Measurements from ENCODE around the gene DAB2IP. TPM values are rescaled to one million over a fixed set of nuclear protein-coding genes. Genes with fewer than 3 reads are reported as not detected.

Gene DAB2IP
- polyA plus RNA-seq, 1 donor from 2014 or later: not detected

- no peaks in the 10 kb centered on the region for H3K9me3 Mint-ChIP-seq
- H3K27ac Mint-ChIP-seq: no peak overlapping the region
- H3K27me3 Mint-ChIP-seq: no peaks in the 10 kb centered on the region
- H3K36me3 Mint-ChIP-seq: no peaks in the 10 kb centered on the region
- H3K4me1 Mint-ChIP-seq: no peaks in the 10 kb centered on the region
- no peak overlapping the region for H3K4me3 Mint-ChIP-seq
Observed at GRCh38 chr9:121811140-121811539, 159.7 kb downstream of the DAB2IP start.

DNA sequence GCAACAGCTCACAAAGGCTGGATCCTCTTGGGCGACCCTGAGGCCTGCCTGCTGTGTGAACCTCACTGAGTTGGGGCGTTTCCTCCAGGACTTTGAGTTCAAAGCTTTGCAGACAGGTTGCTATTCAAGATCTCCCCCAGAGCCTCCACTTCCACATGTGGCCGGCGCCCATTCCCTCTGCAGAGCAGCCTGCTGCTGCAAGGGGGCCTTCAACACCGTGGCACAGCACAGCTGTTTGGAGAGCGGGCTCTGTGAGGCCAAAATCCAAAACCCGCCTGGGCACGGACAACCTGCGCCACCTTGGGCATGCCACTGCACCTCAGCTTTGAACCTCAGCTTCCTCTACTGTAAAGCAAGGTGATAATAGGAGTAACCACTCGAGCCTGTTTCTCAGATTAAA is 160.3 kb downstream of the DAB2IP start:
- peaks cover 1% of the 10 kb centered on the region for H3K27me3 Mint-ChIP-seq

GRCh38 chr9:121812159-121812735 is 160.8 kb downstream of the DAB2IP start:
- H3K9me3 Mint-ChIP-seq: no peaks in the 10 kb centered on the region
- no peaks in the 10 kb centered on the region for H3K36me3 Mint-ChIP-seq
- no peaks in the 10 kb centered on the region for H3K4me1 Mint-ChIP-seq
- no peak overlapping the region for H3K4me3 Mint-ChIP-seq
- H3K27me3 Mint-ChIP-seq: peaks cover 1% of the 10 kb centered on the region
- H3K27ac Mint-ChIP-seq: no peak overlapping the region

More for the DNA sequence above, 160.3 kb downstream of the DAB2IP start:
- Mint-ChIP-seq H3K4me3 (no peak overlapping the region), H3K36me3 (no peaks in the 10 kb centered on the region), H3K27ac (no peak overlapping the region), H3K9me3 (no peaks in the 10 kb centered on the region), H3K4me1 (no peaks in the 10 kb centered on the region)

DNA sequence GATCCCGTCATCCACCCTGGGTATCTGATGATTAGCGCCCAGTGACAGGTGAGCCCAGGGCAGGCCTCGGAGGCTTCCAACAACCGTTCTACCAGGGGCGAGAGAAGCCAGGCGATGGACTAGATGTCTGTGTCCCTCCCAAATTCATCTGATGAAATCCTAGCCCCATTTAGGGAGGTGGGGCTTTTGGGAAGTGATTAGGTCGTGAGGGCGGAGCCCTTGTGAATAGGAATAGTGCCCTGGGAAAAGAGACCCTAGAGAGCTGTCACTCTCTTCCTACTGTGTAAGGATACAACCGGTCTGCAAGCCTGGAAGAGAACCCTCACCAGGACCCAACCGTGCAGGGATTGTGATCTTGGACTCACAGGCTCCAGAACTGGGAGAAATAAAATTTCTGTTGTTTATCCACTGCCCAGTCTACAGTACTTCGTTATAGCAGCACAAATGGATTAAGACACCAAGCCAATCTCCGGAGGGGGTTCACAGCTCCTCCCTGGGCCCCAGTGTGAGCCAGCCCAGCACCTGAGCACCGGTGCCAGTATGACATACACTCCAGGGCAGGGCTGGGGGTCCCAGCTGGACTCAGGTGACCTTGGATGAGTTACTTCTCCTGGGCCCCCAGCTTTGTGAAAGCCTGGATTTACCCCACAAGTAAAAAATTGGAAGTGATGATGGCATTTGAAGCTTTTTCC is 162.2 kb downstream of the DAB2IP start:
- H3K27me3 Mint-ChIP-seq: peaks cover 1% of the 10 kb centered on the region
- no peaks in the 10 kb centered on the region for H3K36me3 Mint-ChIP-seq
- H3K4me3 Mint-ChIP-seq: no peak overlapping the region
- H3K4me1 Mint-ChIP-seq: no peaks in the 10 kb centered on the region
- H3K27ac Mint-ChIP-seq: no peak overlapping the region
- H3K9me3 Mint-ChIP-seq: no peaks in the 10 kb centered on the region

- peaks cover 1% of the 10 kb centered on the region for H3K27me3 Mint-ChIP-seq
- H3K4me1 Mint-ChIP-seq: no peaks in the 10 kb centered on the region
- no peak overlapping the region for H3K27ac Mint-ChIP-seq
- H3K4me3 Mint-ChIP-seq: no peak overlapping the region
- no peaks in the 10 kb centered on the region for H3K9me3 Mint-ChIP-seq
- H3K36me3 Mint-ChIP-seq: no peaks in the 10 kb centered on the region
Observed at GRCh38 chr9:121814594-121814993, 163.2 kb downstream of the DAB2IP start.

GRCh38 chr9:121815084-121815483 is 163.7 kb downstream of the DAB2IP start:
- H3K36me3 Mint-ChIP-seq: no peaks in the 10 kb centered on the region
- H3K4me3 Mint-ChIP-seq: no peak overlapping the region
- no peaks in the 10 kb centered on the region for H3K4me1 Mint-ChIP-seq
- peaks cover 1% of the 10 kb centered on the region for H3K27me3 Mint-ChIP-seq
- H3K9me3 Mint-ChIP-seq: no peaks in the 10 kb centered on the region
- no peak overlapping the region for H3K27ac Mint-ChIP-seq

DNA sequence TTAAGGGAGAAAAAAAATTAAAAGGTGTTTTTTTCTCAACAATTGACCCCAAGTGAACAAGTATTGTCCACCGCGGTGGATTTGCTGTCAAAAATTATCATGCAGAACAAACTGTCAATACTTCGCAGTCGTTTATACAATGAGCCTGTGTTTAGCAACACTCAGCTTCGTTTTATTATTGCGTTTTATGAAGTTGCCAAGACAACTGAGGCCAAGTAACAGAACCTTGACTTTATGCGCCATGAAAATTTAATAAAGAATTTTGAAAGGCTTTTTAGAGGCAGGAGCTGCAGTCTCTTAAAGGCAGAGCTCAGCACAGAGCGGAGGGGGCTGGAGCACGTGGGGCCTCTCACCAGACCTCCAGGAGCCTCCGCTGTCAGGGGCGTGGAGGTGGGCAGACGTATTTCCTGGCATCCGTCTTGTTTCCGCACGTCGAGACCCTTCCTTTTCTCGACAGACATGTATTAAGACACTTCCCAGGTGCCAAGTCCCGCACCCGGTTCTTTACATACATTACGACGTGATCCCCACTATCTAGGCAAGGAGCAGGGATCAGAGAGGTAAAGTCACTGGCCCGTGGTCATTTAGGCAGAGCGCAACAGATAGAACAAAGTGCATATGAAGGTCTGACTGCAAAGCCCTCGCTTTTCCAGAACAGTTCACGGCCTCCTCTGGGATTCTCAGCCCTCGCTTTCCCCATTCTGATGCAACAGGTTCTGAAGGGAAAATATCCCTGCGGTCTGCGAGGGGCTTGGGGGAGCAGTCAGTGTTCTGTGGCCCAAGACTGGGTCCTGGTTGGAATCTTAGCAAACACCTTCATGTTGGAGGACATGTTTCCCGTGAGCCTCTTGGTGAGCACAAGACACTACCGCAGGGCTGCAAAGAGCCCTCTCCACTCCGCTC is 164.4 kb downstream of the DAB2IP start:
- no peaks in the 10 kb centered on the region for H3K9me3 Mint-ChIP-seq
- no peak overlapping the region for H3K27ac Mint-ChIP-seq
- no peaks in the 10 kb centered on the region for H3K36me3 Mint-ChIP-seq
- H3K27me3 Mint-ChIP-seq: peaks cover 1% of the 10 kb centered on the region
- no peaks in the 10 kb centered on the region for H3K4me1 Mint-ChIP-seq
- no peak overlapping the region for H3K4me3 Mint-ChIP-seq

DNA sequence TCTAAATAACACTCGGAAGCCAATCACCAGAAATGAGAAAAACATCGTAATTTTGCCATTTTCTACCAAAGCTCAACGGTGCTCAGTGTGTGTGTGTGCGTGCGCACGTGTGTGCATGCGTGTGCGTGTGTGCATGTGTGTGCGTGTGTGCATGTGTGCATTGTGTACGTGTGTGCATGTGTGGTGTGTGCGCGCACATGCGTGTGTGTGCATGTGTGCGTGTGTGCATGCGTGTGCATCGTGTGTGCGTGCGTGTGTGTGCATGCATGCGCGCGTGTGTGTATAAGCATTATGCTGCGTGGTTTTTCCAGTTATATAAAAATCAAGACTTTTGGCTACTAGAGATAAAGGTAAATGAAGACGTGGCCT is 165.0 kb downstream of the DAB2IP start:
- Mint-ChIP-seq H3K36me3 (no peaks in the 10 kb centered on the region), H3K4me1 (no peaks in the 10 kb centered on the region), H3K27ac (peak overlapping the region in 1 of 3 donors; percentile 86), H3K27me3 (peaks cover 1% of the 10 kb centered on the region), H3K9me3 (no peaks in the 10 kb centered on the region), H3K4me3 (no peak overlapping the region)

DNA sequence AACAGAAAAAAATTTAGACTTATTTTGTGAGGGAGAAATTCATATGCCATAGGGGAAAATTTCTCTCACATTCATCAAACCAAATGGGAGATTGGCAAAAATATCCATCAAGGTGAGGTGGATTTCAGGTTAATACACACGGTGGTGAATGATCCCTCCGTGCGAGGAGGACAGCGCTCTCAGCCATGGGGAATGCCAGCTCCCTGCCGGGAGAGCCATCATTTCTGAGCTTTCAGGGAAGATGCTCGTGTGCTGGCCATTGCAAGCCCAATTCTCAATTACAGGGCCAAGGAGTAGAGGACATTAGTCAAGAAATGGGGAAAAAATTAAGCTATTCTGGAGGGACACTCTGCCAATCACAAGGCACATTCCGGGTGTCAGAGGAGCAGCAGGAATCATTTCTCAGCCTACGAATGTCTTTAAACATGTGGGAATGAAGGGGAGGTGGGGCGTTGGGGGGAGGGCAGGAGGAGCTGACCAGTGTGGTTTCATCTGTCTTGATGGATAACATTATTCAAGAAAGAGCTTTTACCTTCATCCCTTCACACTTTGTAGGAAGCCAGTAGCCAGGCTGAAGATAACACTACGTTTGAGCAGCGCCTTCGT is 165.5 kb downstream of the DAB2IP start:
- Mint-ChIP-seq H3K27me3 (peaks cover 1% of the 10 kb centered on the region), H3K4me1 (no peaks in the 10 kb centered on the region), H3K9me3 (no peaks in the 10 kb centered on the region), H3K27ac (peak overlapping the region in 1 of 3 donors; percentile 86), H3K36me3 (no peaks in the 10 kb centered on the region), H3K4me3 (no peak overlapping the region)

DNA sequence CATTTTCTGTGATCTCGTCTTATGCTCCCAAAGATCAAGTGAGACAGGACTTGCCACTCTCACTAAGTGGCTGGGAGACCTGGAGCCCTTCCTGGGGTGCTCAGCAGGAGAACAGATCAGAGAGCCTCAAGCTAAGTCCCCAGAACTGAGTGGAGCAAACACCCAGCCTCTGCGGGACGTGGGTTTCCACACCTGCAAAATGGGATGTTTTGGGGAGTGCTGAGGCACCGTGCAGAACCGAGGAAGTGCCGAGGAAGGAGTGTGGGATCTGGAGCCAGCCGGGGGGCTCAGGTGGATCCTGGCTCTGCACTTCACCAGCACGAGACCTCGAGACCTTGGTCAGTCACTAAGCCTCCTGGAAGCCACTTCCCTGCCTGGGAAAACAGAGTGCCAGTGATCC is 166.0 kb downstream of the DAB2IP start:
- H3K4me1 Mint-ChIP-seq: no peaks in the 10 kb centered on the region
- H3K4me3 Mint-ChIP-seq: peak overlapping the region in 1 of 4 donors; percentile 33
- no peaks in the 10 kb centered on the region for H3K36me3 Mint-ChIP-seq
- no peak overlapping the region for H3K27ac Mint-ChIP-seq
- H3K27me3 Mint-ChIP-seq: peaks cover 1% of the 10 kb centered on the region
- H3K9me3 Mint-ChIP-seq: no peaks in the 10 kb centered on the region

GRCh38 chr9:121818016-121818661 is 166.7 kb downstream of the DAB2IP start:
- no peak overlapping the region for H3K4me3 Mint-ChIP-seq
- no peaks in the 10 kb centered on the region for H3K9me3 Mint-ChIP-seq
- no peaks in the 10 kb centered on the region for H3K36me3 Mint-ChIP-seq
- peaks cover 1% of the 10 kb centered on the region for H3K27me3 Mint-ChIP-seq
- H3K4me1 Mint-ChIP-seq: no peaks in the 10 kb centered on the region
- H3K27ac Mint-ChIP-seq: no peak overlapping the region

- Mint-ChIP-seq H3K4me1 (no peaks in the 10 kb centered on the region), H3K27me3 (peaks cover 1% of the 10 kb centered on the region), H3K9me3 (no peaks in the 10 kb centered on the region), H3K4me3 (no peak overlapping the region), H3K27ac (no peak overlapping the region), H3K36me3 (no peaks in the 10 kb centered on the region)
Observed at GRCh38 chr9:121818841-121819427, 167.5 kb downstream of the DAB2IP start.

- H3K36me3 Mint-ChIP-seq: no peaks in the 10 kb centered on the region
- no peaks in the 10 kb centered on the region for H3K9me3 Mint-ChIP-seq
- H3K4me3 Mint-ChIP-seq: no peak overlapping the region
- H3K4me1 Mint-ChIP-seq: no peaks in the 10 kb centered on the region
- no peak overlapping the region for H3K27ac Mint-ChIP-seq
- H3K27me3 Mint-ChIP-seq: peaks cover 1% of the 10 kb centered on the region
Observed at GRCh38 chr9:121819428-121820231, 168.2 kb downstream of the DAB2IP start.

All from IgD-negative memory B cell (primary cell).